HL-60 (cell line): ENCODE data around the gene PCSK2.

Experiments used
- DNase-seq, 2 experiments: peaks; one replicate each; pipeline ENCODE4 v3.0.0-alpha.2; 2010 to 2020; ENCODE audit warnings: low read depth in 1 of 2, low spot score in 1 of 2
- H3K27ac ChIP-seq: fragments of 250-450 bp; sonication (Bioruptor Pico); replicated peaks from 2 replicates; pipeline ENCODE4 v1.5.1; 2020; ENCODE audit warnings: mild to moderate bottlenecking, moderate library complexity
- H3K27me3 ChIP-seq: fragments of 250-450 bp; sonication (Bioruptor Pico); 2 replicates; pipeline ENCODE4 v1.5.1; 2021; ENCODE audit warnings: mild to moderate bottlenecking, moderate library complexity; ENCODE audit not compliant: insufficient read depth, poor library complexity, severe bottlenecking
- H3K4me3 ChIP-seq: replicated peaks from 2 replicates; pipeline ENCODE4 v1.5.1; 2011; ENCODE audit warnings: mild to moderate bottlenecking, control low read depth, low read length; ENCODE audit not compliant: insufficient read depth
- GABPA ChIP-seq: IDR thresholded peaks from 2 replicates; pipeline ENCODE4 v1.6.1; 2012; ENCODE audit warnings: low read depth
- POLR2AphosphoS5 ChIP-seq: IDR thresholded peaks from 2 replicates; pipeline ENCODE4 v1.6.1; 2012; ENCODE audit warnings: low read depth
- SPI1 ChIP-seq: IDR thresholded peaks from 2 replicates; pipeline ENCODE4 v1.6.1; 2012; ENCODE audit warnings: low read depth, mild to moderate bottlenecking, borderline replicate concordance
- TF ChIP-seq, protein P1 (sequence below): IDR thresholded peaks from one replicate; pipeline ENCODE4 v1.5.1; 2011; ENCODE audit warnings: low read length, control low read depth, inconsistent platforms; ENCODE audit not compliant: insufficient read depth
- TF ChIP-seq, protein P2 (sequence below): IDR thresholded peaks from 2 replicates; pipeline ENCODE4 v1.6.1; 2012; ENCODE audit warnings: low read depth; ENCODE audit not compliant: insufficient replicate concordance

Gene PCSK2

GRCh38 chr20:17491041-17491440 is 264.2 kb downstream of the PCSK2 start:
- Histone ChIP-seq H3K27me3 (no peaks in the 10 kb centered on the region), H3K27ac (no peak overlapping the region), H3K4me3 (no peak overlapping the region)
- DNase-seq = no peak
- TF ChIP-seq GABPA (no peak), POLR2AphosphoS5 (no peak), SPI1 (no peak)
- TF ChIP-seq, protein P1, sequence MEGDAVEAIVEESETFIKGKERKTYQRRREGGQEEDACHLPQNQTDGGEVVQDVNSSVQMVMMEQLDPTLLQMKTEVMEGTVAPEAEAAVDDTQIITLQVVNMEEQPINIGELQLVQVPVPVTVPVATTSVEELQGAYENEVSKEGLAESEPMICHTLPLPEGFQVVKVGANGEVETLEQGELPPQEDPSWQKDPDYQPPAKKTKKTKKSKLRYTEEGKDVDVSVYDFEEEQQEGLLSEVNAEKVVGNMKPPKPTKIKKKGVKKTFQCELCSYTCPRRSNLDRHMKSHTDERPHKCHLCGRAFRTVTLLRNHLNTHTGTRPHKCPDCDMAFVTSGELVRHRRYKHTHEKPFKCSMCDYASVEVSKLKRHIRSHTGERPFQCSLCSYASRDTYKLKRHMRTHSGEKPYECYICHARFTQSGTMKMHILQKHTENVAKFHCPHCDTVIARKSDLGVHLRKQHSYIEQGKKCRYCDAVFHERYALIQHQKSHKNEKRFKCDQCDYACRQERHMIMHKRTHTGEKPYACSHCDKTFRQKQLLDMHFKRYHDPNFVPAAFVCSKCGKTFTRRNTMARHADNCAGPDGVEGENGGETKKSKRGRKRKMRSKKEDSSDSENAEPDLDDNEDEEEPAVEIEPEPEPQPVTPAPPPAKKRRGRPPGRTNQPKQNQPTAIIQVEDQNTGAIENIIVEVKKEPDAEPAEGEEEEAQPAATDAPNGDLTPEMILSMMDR = no peak
- TF ChIP-seq, protein P2, sequence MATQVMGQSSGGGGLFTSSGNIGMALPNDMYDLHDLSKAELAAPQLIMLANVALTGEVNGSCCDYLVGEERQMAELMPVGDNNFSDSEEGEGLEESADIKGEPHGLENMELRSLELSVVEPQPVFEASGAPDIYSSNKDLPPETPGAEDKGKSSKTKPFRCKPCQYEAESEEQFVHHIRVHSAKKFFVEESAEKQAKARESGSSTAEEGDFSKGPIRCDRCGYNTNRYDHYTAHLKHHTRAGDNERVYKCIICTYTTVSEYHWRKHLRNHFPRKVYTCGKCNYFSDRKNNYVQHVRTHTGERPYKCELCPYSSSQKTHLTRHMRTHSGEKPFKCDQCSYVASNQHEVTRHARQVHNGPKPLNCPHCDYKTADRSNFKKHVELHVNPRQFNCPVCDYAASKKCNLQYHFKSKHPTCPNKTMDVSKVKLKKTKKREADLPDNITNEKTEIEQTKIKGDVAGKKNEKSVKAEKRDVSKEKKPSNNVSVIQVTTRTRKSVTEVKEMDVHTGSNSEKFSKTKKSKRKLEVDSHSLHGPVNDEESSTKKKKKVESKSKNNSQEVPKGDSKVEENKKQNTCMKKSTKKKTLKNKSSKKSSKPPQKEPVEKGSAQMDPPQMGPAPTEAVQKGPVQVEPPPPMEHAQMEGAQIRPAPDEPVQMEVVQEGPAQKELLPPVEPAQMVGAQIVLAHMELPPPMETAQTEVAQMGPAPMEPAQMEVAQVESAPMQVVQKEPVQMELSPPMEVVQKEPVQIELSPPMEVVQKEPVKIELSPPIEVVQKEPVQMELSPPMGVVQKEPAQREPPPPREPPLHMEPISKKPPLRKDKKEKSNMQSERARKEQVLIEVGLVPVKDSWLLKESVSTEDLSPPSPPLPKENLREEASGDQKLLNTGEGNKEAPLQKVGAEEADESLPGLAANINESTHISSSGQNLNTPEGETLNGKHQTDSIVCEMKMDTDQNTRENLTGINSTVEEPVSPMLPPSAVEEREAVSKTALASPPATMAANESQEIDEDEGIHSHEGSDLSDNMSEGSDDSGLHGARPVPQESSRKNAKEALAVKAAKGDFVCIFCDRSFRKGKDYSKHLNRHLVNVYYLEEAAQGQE = no peak

- no peak overlapping the region for H3K4me3 ChIP-seq
- DNase-seq = no peak
- H3K27ac ChIP-seq = no peak overlapping the region
- H3K27me3 ChIP-seq = no peaks in the 10 kb centered on the region
- TF ChIP-seq POLR2AphosphoS5 (no peak), SPI1 (no peak), GABPA (no peak)
- TF ChIP-seq, protein P1 = no peak
- TF ChIP-seq, protein P2 = no peak
Observed at GRCh38 chr20:17491488-17491887, 264.6 kb downstream of the PCSK2 start.

DNA sequence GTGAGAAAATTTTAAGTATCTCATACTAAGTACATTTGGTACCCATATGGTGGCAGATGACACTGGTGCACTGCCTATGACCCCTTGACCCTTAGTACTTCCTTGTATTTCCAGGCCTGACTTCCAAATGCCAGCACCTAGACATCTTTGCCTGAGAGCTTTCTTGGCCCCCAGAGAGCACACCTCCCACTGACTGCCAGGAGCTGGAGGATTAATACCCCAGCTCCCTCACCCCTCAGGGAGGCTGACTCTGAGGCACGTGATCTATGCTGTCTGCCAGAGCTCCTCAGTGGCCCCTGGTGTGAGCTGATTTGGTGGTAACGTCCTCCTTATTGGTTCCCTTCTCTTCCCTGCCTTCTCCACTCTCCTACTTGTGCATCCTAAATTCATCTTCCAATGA is 266.3 kb downstream of the PCSK2 start:
- no peak overlapping the region for H3K4me3 ChIP-seq
- H3K27ac ChIP-seq = no peak overlapping the region
- no peak for DNase-seq
- no peaks in the 10 kb centered on the region for H3K27me3 ChIP-seq
- TF ChIP-seq, protein P2 = no peak
- TF ChIP-seq GABPA = no peak
- no peak for TF ChIP-seq SPI1
- no peak for TF ChIP-seq POLR2AphosphoS5
- TF ChIP-seq, protein P1 = no peak
